GM12878 (cell line): Measurements from ENCODE around the gene TBRG4.

ENCODE experiments used
- EGR1 ChIP-seq, 2 experiments: IDR thresholded peaks; 1 replicate in 1 of 2; 2 replicates in 1 of 2; pipeline ENCODE4 v1.6.1; 2011 to 2012; ENCODE audit warnings: low read depth in 2 of 2, low read length in 2 of 2, borderline replicate concordance in 1 of 2, mild to moderate bottlenecking in 1 of 2, moderate library complexity in 1 of 2
- HCFC1 ChIP-seq: fragments of 150-350 bp; IDR thresholded peaks from 2 replicates; pipeline ENCODE4 v1.6.1; 2014; ENCODE audit warnings: low read length
- NFYB ChIP-seq: IDR thresholded peaks from 2 replicates; pipeline ENCODE4 v1.6.1; 2011; ENCODE audit warnings: low read depth, mild to moderate bottlenecking, low read length, improper control_type of control experiment, moderate library complexity; ENCODE audit not compliant: insufficient read depth

- no peak for TF ChIP-seq NFYB
- TF ChIP-seq EGR1 (IDR thresholded peaks at IDR 0.05; ENCODE audit: borderline replicate concordance in 1 of 2, low read depth in 2 of 2, low read length in 2 of 2) = no peak
- no peak for TF ChIP-seq HCFC1
Observed at GRCh38 chr7:45103958-45104843, 7.3 kb downstream of the TBRG4 start.
